ENCODE data around the gene C12orf76.
"Not testable (repeated sequence)": the region's sequence is repeated elsewhere in the genome, so short reads cannot be mapped to it uniquely, and the experiment has no call there.

The C12orf76 gene

DNA sequence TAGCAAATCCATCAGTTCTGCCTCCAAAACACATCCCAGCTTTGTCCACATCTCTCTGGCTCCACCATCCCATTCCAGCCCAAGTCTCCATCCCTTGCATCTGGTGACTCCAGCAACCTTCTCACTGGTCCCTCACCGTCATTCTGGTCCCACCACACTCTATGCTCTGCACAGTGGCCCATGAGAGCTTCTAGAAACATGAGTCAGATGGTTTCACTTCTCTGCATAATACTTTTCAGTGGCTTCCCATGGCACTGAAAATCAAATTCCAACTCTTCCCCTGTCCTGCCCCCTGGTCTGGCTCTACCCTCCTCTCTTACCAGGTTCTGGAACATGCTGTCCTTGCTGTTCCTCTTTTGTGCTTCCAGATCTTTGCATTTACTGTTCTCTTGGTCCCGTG lies 17.2 kb upstream of the C12orf76 start:
- DNase-seq (ENCODE audit: low read depth in 2 of 2, low spot score in 1 of 2): no peak

- no peak for DNase-seq (ENCODE audit: low read depth in 2 of 2, low spot score in 1 of 2)
Observed at GRCh38 chr12:110062241-110062640, 13.9 kb upstream of the C12orf76 start.

DNA sequence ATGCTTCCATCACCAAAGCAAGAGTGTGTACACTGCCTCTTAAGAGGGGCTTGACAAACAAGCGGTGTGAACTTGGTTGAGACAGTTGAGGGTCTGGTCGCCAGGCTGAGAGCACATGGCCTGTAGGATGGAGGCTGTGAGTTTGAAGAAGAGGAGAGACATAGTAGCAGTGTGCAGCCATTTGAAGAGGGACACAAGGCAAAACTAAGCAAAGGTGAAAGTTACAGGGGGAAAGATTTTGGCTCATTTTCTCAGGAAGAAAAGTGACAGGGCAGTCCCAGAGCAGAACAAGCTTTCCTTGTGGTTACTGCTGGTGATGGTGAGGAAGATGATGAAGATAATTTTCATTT lies 11.3 kb upstream of the C12orf76 start:
- DNase-seq (ENCODE audit: low read depth in 2 of 2, low spot score in 1 of 2): no peak

DNA sequence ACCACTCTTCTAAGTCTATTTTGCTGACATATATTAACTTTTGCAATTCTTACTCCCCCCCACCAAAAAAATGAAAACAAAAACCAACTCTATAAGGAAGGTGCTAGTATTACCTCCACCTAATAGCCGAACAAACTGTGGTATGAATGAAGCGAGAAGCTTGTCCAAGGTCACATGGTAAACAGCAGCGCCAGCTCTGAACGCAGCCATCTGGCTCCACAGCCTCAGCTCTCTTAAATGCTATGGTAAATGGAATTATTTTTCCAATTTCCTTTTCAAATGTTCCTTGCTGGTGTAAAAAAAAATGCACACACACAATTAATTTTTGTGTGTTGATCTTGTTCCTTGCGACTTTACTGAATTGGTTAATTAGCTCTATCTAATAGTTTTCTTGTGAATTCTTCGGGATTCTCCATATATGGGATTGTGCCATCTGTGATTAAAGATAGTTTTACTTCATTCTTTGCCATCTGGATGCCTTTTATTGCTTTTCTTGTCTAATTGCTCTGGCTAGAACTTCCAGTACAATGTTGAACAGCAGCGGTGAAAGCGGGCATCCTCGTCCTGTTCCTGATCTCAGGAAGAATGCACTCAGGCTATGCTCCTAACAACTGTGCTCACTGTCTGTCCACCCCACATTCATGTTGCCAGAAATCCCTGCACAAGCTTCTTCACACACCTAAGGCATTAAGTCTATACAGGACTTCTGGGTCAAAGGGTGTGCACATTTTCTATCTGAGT lies 10.7 kb upstream of the C12orf76 start:
- DNase-seq (ENCODE audit: low read depth in 2 of 2, low spot score in 1 of 2): no peak

GRCh38 chr12:110056643-110057042 lies 8.3 kb upstream of the C12orf76 start:
- not testable (repeated sequence) for DNase-seq (ENCODE audit: low read depth in 2 of 2, low spot score in 1 of 2)

DNA sequence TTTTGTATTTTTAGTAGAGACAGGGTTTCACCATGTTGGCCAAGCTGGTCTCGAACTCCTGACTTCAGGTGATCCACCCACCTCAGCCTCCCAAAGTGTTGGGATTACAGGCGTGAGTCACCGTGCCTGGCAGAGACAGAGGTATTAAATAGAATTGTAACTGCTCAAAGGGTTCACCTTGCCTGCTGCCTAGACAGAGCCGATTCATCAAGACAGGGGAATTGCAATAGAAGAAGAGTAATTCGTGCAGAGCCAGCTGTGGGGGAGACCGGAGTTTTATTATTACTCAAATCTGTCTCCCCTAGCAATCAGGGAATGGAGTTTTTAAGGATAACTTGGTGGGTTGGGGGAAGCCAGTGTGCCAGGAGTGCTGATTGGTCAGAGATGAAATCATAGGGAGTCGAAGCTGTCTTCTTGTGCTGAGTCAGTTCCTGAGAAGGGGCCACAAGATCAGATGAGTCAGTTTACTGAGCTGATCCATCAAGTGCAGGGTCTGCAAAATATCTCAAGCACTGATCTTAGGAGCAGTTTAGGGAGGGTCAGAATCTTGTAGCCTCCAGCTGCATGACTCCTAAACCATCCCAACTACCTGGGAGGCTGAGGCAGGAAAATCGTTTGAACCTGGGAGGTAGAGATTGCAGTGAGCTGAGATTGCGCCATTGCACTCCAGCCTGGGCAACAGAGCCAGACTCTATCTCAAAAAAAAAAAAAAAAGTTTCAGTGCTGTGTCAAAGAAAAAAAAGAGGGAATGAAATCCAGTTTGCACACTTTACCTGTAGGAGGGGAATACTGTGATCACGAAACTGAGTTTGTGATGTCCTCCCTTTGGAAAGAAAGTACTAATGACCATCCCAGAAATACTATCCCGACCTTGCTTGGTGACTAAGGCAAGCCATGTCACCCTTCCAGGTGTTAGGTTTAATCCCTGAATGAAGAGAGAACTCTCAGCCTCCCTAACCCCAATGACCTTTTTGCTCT lies 7.3 kb upstream of the C12orf76 start:
- DNase-seq (ENCODE audit: low read depth in 2 of 2, low spot score in 1 of 2): not testable (repeated sequence)

- no peak for DNase-seq (ENCODE audit: low read depth in 2 of 2, low spot score in 1 of 2)
Observed at GRCh38 chr12:110050927-110051326, 2.6 kb upstream of the C12orf76 start.

DNA sequence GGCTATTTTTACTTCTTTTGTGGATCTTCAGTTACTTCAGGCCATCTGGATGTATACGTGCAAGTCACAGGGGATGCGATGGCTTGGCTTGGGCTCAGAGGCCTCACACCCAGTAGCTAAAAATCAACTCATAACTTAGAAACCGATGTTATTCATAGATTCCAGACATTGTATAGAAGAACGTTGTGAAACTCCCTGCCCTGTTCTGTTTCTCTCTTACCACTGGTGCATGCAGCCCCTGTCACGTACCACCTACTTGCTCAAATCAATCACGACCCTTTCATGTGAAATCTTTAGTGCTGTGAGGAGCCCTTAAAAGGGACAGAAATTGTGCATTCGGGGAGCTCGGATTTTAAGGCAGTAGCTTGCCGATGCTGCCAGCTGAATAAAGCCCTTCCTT lies 1.3 kb upstream of the C12orf76 start:
- DNase-seq (ENCODE audit: low read depth in 2 of 2, low spot score in 1 of 2): not testable (repeated sequence)

GRCh38 chr12:110049034-110049433 lies 712 bp upstream of the C12orf76 start:
- not testable (repeated sequence) for DNase-seq (ENCODE audit: low read depth in 2 of 2, low spot score in 1 of 2)

- DNase-seq (ENCODE audit: low read depth in 2 of 2, low spot score in 1 of 2): no peak
Observed at GRCh38 chr12:110047297-110047940, 903 bp downstream of the C12orf76 start.

DNA sequence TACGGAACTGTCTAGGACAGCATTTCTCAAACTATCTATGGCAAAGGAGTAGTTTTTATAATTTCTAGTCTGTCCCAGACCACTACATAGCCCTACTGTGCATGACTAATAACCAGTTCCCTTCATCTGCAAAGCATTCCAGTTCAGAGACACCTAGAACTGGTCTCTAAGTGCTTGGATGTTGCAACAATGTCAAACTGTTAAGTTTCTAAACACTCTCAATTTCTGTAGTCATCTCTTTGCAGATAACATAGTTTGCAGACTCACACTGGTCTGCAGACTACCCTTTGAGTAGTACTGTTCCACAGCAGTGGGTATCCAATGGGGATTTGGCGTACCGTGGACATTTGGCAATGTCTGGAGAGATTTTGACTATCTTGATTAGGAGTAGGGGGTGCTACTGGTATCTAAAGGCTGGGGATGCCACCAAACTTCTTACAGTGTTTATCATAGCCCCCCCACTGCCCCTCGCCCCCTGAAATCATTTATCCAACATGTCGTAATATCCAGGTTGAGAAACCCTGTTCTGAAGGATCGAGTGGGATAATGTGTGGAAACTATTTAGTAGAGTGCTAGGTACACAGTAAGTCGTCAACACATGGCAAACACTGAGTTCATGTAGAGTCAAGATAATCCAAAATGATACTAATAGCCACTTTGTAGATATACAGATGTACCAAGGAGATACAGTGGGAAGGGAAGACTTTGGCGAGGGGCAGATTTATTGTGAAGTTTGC lies 1.7 kb downstream of the C12orf76 start:
- no peak for DNase-seq (ENCODE audit: low read depth in 2 of 2, low spot score in 1 of 2)

GRCh38 chr12:110042264-110042663 lies 6.1 kb downstream of the C12orf76 start:
- no peak for DNase-seq (ENCODE audit: low read depth in 2 of 2, low spot score in 1 of 2)

GRCh38 chr12:110039085-110039807 lies 9.1 kb downstream of the C12orf76 start:
- DNase-seq (ENCODE audit: low read depth in 2 of 2, low spot score in 1 of 2): no peak

- no peak for DNase-seq (ENCODE audit: low read depth in 2 of 2, low spot score in 1 of 2)
Observed at GRCh38 chr12:110038741-110039084, 9.6 kb downstream of the C12orf76 start.

DNA sequence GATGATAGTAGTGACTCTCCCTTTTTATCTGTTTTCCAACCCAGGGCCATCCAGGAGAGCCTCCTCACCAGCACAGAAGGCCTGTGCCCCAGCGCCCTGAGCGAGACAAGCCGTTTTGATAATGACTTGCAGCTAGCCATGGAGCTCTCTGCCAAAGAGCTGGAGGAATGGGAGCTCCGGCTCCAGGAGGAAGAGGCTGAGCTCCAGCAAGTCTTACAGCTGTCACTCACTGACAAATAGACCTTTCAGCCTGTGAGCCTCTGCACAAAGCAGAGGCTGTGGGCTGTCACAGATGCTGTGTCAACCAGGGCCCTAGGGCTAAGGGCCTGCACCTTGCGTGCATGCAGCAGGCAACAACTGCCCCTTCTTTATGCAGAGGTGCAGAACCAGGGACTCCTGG lies 11.0 kb downstream of the C12orf76 start:
- DNase-seq (ENCODE audit: low read depth in 2 of 2, low spot score in 1 of 2): no peak

GRCh38 chr12:110035534-110036104 lies 12.7 kb downstream of the C12orf76 start:
- DNase-seq (ENCODE audit: low read depth in 2 of 2, low spot score in 1 of 2): no peak

DNA sequence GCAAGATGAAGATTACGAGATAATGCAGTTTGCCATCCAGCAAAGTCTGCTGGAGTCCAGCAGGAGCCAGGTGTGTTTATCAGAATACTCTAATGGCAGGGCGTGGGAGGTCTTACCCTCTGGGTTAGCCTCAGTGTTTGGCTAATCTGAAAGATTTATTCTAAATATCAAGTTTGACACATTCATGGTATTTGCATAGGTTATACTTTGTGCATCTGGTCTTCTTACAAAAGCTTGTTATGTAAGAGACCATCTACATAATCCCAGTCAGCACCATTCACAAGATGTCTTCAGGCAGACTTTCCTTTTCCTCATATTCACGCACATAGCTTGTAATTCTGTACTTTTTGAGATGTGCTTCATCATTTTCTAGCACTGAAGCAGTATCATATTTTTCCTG lies 14.4 kb downstream of the C12orf76 start:
- DNase-seq (ENCODE audit: low read depth in 2 of 2, low spot score in 1 of 2): no peak

GRCh38 chr12:110029290-110029815 lies 19.0 kb downstream of the C12orf76 start:
- no peak for DNase-seq (ENCODE audit: low read depth in 2 of 2, low spot score in 1 of 2)

- no peak for DNase-seq (ENCODE audit: low read depth in 2 of 2, low spot score in 1 of 2)
Observed at GRCh38 chr12:110028323-110028722, 20.0 kb downstream of the C12orf76 start.

DNA sequence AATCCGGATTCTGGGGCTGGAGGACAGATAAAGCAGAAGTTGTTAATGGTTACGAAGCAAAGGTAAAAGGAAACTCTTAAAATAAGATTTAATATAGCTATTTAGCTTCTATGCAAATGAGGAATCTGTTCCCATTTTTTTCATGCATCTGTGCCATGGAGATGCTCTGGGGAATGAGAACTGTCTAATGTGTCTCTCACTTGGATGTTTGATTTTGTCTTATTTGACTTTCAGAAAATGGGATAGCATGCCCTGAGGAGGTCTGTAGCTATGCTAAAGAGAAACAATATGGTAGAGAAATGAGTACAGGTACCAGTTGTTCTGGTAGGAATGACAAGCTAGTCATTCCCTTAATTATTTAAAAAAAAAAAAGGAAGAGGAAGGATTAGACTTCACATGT lies 24.3 kb downstream of the C12orf76 start:
- no peak for DNase-seq (ENCODE audit: low read depth in 2 of 2, low spot score in 1 of 2)

Measured in stimulated activated CD8-positive, alpha-beta memory T cell treated with anti-CD3 and anti-CD28 coated beads, Interleukin-4, amount 100 ng/mL, for 4 hours (primary cell).